GM12872 (cell line): Measurements from ENCODE around the gene FREM1.

Experiments
- CTCF ChIP-seq: IDR thresholded peaks from 3 replicates; pipeline ENCODE4 v1.5.1; 2011; ENCODE audit warnings: low read depth, mild to moderate bottlenecking, low read length, moderate library complexity; ENCODE audit not compliant: insufficient read depth

FREM1 gene

DNA sequence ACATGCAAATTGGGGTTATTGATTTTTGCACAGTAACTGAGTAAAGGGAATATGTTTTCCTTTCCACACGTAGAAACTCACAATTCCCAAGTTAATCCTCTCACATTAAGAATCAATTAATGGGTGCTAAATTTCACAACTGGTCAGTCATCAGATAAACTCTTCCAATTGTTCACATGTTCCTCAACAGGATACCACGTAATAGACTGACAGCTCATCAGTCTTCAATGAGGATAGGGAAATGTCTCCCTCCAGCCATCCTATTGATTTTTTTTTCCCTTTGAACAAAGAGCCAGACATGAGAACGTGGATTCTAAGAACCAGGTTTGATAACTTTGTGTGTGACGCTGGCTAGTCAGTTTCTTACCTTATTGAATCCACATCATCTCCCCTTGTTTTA, 186.9 kb downstream of the FREM1 start:
- TF ChIP-seq CTCF, result no peak

- TF ChIP-seq CTCF, result no peak
Observed at GRCh38 chr9:14722391-14723035, 187.7 kb downstream of the FREM1 start, which contains the start of gene CER1. Gene CER1, minus strand, starts transcription at chr9:14722733. Its CDS starts 61 bp downstream, at chr9:14722672.

DNA sequence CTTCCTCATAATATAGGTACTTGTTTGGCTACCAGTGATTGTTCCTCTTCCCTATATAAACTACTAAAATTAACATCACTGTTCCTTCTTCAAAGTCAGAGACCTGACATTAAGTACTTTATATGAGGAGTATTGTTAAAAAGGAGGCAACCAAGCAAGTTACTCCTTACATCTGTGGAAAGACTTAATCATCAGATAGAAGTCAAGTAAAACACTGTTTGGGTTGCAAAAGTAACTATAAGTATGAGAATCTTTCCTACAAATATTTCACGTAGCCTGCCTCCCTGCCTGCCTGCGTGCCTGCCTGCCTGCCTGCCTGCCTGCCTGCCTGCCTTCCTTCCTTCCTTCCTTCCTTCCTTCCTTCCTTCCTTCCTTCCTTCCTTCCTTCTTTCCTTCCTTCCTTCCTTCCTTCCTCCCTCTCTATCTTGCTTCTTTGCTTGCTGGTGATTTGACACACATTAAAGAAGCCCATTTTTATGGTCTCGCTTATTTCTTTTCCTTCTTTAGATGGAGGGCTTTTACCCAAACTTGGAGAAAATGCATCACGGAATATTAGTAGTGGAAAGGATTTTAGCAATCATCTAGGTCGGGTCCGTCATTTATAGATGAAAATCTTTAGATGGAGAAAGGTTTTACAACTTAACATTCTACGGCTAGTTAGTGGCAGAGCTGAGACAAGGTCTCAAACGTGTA, 190.9 kb downstream of the FREM1 start:
- TF ChIP-seq CTCF, result no peak

GRCh38 chr9:14715102-14715501, 195.1 kb downstream of the FREM1 start:
- no peak for TF ChIP-seq CTCF

DNA sequence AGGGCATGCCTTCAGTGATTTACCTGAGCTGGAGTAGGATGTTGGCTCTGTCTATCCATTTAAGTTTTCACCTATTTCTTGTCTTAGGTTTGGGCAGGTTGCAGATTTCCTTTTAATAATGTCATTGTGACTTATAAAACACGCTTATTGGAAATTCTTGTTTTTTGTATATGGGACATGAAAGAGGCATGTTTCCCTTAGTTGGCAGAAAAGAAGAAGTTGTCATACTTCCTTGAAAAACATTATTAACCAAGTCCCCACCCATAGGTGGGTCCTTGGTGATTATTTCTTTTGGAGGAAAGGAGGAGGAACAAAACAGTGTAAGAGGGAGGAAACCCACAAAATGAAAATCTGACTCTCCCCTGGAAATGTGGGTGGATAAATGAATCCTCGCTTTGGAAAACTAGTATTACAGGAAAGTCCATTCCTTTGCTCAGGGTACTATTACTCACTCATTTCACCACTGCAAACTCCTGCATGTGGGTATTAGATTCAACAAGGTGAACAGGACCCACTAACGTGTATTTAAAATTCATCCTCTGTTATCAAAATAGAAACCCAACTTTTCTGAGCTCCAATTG, 197.0 kb downstream of the FREM1 start:
- no peak for TF ChIP-seq CTCF

DNA sequence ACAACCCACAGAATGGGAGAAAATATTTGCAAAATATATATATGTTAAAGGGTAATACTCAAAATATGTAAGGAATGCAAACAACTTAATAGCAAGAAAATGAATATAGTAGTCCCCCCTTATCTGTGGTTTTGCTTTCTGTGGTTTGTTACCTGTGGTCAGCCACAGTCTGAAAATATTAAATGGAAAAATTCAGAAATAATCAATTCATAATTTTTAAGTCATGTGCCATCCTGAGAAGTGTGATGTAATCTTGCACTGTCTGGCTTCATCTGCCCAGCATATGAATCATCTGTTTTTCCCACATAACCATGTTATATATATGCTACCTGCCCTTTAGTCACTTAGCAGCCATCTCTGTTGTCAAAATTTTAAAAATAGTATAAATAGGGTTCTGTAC, 199.4 kb downstream of the FREM1 start:
- TF ChIP-seq CTCF, result no peak

DNA sequence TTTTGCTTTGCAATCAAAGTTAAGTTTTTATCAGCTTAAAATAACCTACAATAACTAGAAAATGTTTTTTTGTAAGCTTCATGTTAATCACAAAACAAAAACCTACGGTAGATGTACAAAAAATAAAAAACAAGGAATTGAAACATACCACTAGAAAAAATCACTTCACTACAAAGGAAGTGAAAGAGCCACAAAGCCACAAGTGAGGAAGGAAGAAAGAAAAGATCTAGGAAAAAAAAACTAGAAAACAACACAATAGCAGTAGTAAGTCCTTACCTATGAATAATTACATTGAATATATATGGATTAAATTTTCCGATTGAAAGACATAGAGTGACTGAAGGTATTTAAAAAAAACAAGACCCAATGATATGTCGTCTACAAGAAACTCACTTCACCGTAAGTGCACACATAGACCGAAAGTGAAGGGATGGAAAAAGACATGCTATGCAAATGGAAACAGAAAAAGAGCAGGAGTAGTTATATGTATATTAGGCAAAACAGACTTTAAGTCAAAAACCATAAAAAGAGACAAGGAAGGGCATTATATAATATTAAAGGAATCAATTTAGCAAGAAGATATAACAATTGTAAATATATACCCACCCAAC, 203.6 kb downstream of the FREM1 start:
- TF ChIP-seq CTCF, result no peak
